H1 (cell line): Measurements from ENCODE around the gene ARCN1. TPM values are rescaled to one million over a fixed set of nuclear protein-coding genes. Genes with fewer than 3 reads are reported as not detected.

Source experiments
- CEBPB ChIP-seq: IDR thresholded peaks from 2 replicates; pipeline ENCODE4 v1.6.1; 2012; ENCODE audit warnings: low read depth, low read length
- CHD2 ChIP-seq: IDR thresholded peaks from 2 replicates; pipeline ENCODE4 v1.6.1; 2012; ENCODE audit warnings: low read length, improper control_type of control experiment
- CREB1 ChIP-seq: IDR thresholded peaks from 2 replicates; pipeline ENCODE4 v1.6.1; 2012; ENCODE audit warnings: inconsistent platforms
- HDAC6 ChIP-seq: IDR thresholded peaks from one replicate; pipeline ENCODE4 v1.7.1; 2012; ENCODE audit warnings: low read depth, mild to moderate bottlenecking, inconsistent platforms, low read length, moderate library complexity
- JUN ChIP-seq: IDR thresholded peaks from 2 replicates; pipeline ENCODE4 v1.6.1; 2011; ENCODE audit warnings: low read depth, mild to moderate bottlenecking, improper control_type of control experiment, low read length
- RXRA ChIP-seq: IDR thresholded peaks from 2 replicates; pipeline ENCODE4 v1.6.1; 2011; ENCODE audit warnings: low read depth, mild to moderate bottlenecking, low read length, moderate library complexity; ENCODE audit not compliant: insufficient read depth
- TBP ChIP-seq: IDR thresholded peaks from 2 replicates; pipeline ENCODE4 v1.6.1; 2011; ENCODE audit warnings: low read depth, low read length, improper control_type of control experiment
- YY1 ChIP-seq: IDR thresholded peaks from 2 replicates; pipeline ENCODE4 v1.6.1; 2011; ENCODE audit warnings: low read depth, mild to moderate bottlenecking, low read length
- polyA plus RNA-seq, 7 experiments: library from polyadenylated mRNA; depleted of rRNA in 3 of 7; stranded (reverse) in 5 of 7; unstranded in 2 of 7; fragments of >200 nt in 5 of 7; fragments of 200-250 nt in 2 of 7; gene quantifications; 1 replicate in 5 of 7; 2 replicates in 1 of 7; 4 replicates in 1 of 7; pipeline versions ENCODE4 v1.2.1 to v1.2.3, GENCODE V29; 2011 to 2013; ENCODE audit warnings: missing spikeins in 2 of 7, mixed read lengths in 2 of 7
- total RNA-seq: library from RNA; stranded (reverse); fragmentation: NEBNext Ultra II Directional; extraction: Animal tissue kit (Norgen Biotek cat#: 25700); gene quantifications from 2 replicates; pipeline ENCODE4 v1.2.1, GENCODE V29; 2021

Gene ARCN1
- total and polyA plus RNA-seq, 2 of the 8 experiments (the other 6 are each of a cell fraction or from before 2014, with no cell fraction given), result 132 to 146 TPM

- TF ChIP-seq CHD2, result no peak
- TF ChIP-seq CEBPB, result peak; percentile 95
- no peak for TF ChIP-seq RXRA
- no peak for TF ChIP-seq HDAC6
- TF ChIP-seq TBP, result no peak
- no peak for TF ChIP-seq JUN
- no peak for TF ChIP-seq CREB1
- TF ChIP-seq YY1, result no peak
Measured at GRCh38 chr11:118605116-118605867, 33.1 kb downstream of the ARCN1 start (continued).
